ENCODE measurements around the gene RSPH9.
"Not testable (repeated sequence)": the region's sequence is repeated elsewhere in the genome, so short reads cannot be mapped to it uniquely, and the experiment has no call there.

The RSPH9 gene

DNA sequence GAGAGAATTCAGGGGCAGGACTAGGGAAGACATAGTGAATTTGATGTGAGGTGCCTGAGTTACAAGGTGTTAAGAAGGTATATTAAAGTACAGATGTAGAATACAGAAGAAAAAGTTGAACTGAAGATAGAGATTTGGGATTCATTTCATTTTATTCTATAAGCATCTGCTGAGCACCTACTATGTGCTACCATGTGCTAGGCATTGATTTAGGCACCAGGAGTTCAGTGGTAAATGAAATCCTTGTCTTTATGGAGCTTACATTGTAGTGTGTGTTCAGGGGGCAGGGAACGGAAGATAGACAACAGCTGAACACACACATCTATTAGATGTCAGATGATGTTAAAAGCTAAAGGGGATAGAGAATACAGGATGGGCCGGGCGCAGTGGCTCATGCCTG is 2.8 kb downstream of the RSPH9 start:
- no peak overlapping the region for H3K9ac ChIP-seq (ENCODE audit: low read length in 2 of 2)
- no peaks in the 10 kb centered on the region for H3K27me3 ChIP-seq (ENCODE audit: control insufficient read depth in 1 of 2, insufficient read depth in 2 of 2, low read length in 2 of 2)
- no peaks in the 10 kb centered on the region for H3K36me3 ChIP-seq (ENCODE audit: control insufficient read depth in 2 of 2, insufficient read depth in 2 of 2, low read length in 2 of 2)
- no peak overlapping the region for H3K4me3 ChIP-seq (ENCODE audit: low read length in 2 of 2)
- H3K9me3 ChIP-seq (ENCODE audit: control insufficient read depth in 2 of 2, low read length in 2 of 2) = no peaks in the 10 kb centered on the region
- H3K4me1 ChIP-seq (ENCODE audit: control insufficient read depth, insufficient read depth, low read length) = peaks cover 7% of the 10 kb centered on the region
- no peak overlapping the region for H3K27ac ChIP-seq (ENCODE audit: low read length)

DNA sequence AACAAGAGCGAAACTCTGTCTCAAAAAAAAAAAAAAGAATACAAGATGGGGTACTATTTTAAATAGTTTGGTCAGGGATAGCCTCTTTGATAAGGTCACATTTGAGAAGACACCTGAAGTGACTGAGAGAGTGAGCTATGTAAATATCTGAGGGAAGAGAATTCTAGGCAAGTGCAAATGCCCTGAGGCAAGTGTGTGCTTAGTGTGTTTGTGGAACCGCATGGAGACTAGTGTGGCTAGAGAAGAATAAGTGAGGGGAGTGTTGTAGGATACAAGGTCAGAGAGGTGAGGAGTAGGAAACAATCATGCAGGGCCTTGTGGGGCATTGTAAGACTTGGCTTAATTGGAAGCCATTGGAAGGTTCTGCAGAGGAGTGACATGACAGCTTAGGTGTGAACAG is 3.4 kb downstream of the RSPH9 start:
- Histone ChIP-seq H3K4me1 (ENCODE audit: control insufficient read depth, insufficient read depth, low read length) (peaks cover 7% of the 10 kb centered on the region), H3K27ac (ENCODE audit: low read length) (no peak overlapping the region), H3K27me3 (ENCODE audit: control insufficient read depth in 1 of 2, insufficient read depth in 2 of 2, low read length in 2 of 2) (no peaks in the 10 kb centered on the region), H3K4me3 (ENCODE audit: low read length in 2 of 2) (no peak overlapping the region), H3K9ac (ENCODE audit: low read length in 2 of 2) (no peak overlapping the region), H3K36me3 (ENCODE audit: control insufficient read depth in 2 of 2, insufficient read depth in 2 of 2, low read length in 2 of 2) (no peaks in the 10 kb centered on the region), H3K9me3 (ENCODE audit: control insufficient read depth in 2 of 2, low read length in 2 of 2) (no peaks in the 10 kb centered on the region)

DNA sequence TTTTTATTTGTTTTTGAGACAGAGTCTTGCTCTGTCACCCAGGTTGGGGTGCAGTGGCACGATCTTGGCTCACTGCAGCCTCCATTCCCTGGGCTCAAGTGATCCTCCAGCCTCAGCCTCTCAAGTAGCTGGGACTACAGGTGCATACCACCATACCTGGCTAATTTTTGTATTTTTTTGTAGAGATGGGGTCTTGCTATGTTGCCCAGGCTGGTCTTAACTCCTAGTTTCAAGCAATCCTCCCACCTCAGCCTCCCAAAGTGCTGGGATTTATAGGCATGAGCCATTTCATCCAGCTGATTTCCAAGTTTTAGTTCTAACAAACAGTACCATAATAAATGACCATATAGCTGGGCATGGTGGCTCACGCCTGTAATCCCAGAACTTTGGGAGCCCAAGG is 8.0 kb downstream of the RSPH9 start:
- H3K9me3 ChIP-seq (ENCODE audit: control insufficient read depth in 2 of 2, low read length in 2 of 2); H3K4me3 ChIP-seq (ENCODE audit: low read length in 2 of 2); H3K27me3 ChIP-seq (ENCODE audit: control insufficient read depth in 1 of 2, insufficient read depth in 2 of 2, low read length in 2 of 2); H3K27ac ChIP-seq (ENCODE audit: low read length); H3K4me1 ChIP-seq (ENCODE audit: control insufficient read depth, insufficient read depth, low read length); H3K36me3 ChIP-seq (ENCODE audit: control insufficient read depth in 2 of 2, insufficient read depth in 2 of 2, low read length in 2 of 2); H3K9ac ChIP-seq (ENCODE audit: low read length in 2 of 2): not testable (repeated sequence)

DNA sequence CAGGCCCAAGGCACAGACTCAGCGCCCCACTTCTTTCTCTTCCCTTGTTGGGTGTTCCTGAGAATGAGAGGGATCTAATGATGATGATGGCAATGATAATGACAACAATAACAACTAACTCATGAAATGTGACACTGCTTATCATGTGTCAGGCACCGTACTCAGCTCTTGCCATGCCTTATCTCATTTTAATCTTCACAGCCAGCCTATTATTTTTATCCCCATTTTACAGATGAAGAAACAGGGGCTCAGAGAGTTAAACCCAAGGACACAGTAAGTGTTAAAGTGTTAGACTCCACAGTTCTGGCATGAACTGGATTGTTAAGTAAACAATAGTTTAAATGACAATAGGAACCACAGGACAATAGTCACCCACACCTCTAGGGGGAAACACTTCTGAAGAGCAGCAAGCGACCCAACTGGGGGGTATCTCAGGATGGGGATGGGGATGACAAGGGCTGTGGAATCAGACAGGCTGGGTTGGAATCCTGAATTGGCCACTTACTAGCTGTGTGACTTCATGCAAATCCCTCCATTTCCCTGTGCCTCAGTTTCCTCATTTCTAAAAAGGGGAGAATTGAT is 12.5 kb downstream of the RSPH9 start:
- H3K36me3 ChIP-seq (ENCODE audit: control insufficient read depth in 2 of 2, insufficient read depth in 2 of 2, low read length in 2 of 2) = no peaks in the 10 kb centered on the region
- H3K4me1 ChIP-seq (ENCODE audit: control insufficient read depth, insufficient read depth, low read length) = no peaks in the 10 kb centered on the region
- H3K27me3 ChIP-seq (ENCODE audit: control insufficient read depth in 1 of 2, insufficient read depth in 2 of 2, low read length in 2 of 2) = no peaks in the 10 kb centered on the region
- H3K9ac ChIP-seq (ENCODE audit: low read length in 2 of 2) = no peak overlapping the region
- no peak overlapping the region for H3K27ac ChIP-seq (ENCODE audit: low read length)
- no peak overlapping the region for H3K4me3 ChIP-seq (ENCODE audit: low read length in 2 of 2)
- no peaks in the 10 kb centered on the region for H3K9me3 ChIP-seq (ENCODE audit: control insufficient read depth in 2 of 2, low read length in 2 of 2)

DNA sequence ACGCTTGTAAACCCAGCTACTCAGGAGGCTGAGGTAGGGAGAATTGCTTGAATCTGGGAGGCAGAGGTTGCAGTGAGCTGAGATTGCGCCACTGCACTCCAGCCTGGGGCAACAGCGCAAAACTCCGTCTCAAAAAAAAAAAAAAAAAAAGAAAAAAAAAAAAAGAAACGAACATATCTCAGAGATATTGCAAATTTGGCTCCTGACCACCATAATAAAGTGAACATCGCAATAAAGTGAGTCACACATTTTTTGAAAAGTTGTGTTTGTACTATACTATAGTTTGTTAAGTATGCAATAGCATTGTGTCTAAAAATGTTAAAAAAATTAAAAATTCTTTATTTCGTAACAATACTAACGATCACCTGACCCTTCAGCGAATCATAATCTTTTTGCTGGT is 13.3 kb downstream of the RSPH9 start:
- H3K9me3 ChIP-seq (ENCODE audit: control insufficient read depth in 2 of 2, low read length in 2 of 2) = no peaks in the 10 kb centered on the region
- no peaks in the 10 kb centered on the region for H3K4me1 ChIP-seq (ENCODE audit: control insufficient read depth, insufficient read depth, low read length)
- H3K4me3 ChIP-seq (ENCODE audit: low read length in 2 of 2) = no peak overlapping the region
- no peak overlapping the region for H3K27ac ChIP-seq (ENCODE audit: low read length)
- H3K27me3 ChIP-seq (ENCODE audit: control insufficient read depth in 1 of 2, insufficient read depth in 2 of 2, low read length in 2 of 2) = no peaks in the 10 kb centered on the region
- H3K9ac ChIP-seq (ENCODE audit: low read length in 2 of 2) = no peak overlapping the region
- no peaks in the 10 kb centered on the region for H3K36me3 ChIP-seq (ENCODE audit: control insufficient read depth in 2 of 2, insufficient read depth in 2 of 2, low read length in 2 of 2)

DNA sequence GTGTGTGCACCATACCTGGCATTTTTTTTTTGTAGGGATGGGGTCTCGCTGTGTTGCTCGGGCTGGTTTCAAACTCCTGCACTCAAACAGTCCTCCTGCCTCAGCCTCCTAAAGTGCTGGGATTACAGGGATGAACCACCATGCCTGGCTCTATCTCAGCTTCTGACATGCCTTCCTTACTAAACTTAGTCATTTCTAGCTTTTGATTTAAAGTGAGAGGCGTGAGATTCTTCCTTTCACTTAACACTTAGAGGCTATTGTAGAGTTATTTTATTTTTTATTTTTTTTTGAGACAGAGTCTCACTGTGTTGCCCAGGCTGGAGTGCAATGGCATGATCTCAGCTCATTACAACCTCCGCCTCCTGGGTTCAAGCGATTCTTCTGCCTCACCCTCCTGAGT is 18.1 kb downstream of the RSPH9 start:
- H3K27ac ChIP-seq (ENCODE audit: low read length); H3K9ac ChIP-seq (ENCODE audit: low read length in 2 of 2); H3K4me3 ChIP-seq (ENCODE audit: low read length in 2 of 2); H3K9me3 ChIP-seq (ENCODE audit: control insufficient read depth in 2 of 2, low read length in 2 of 2); H3K4me1 ChIP-seq (ENCODE audit: control insufficient read depth, insufficient read depth, low read length); H3K36me3 ChIP-seq (ENCODE audit: control insufficient read depth in 2 of 2, insufficient read depth in 2 of 2, low read length in 2 of 2); H3K27me3 ChIP-seq (ENCODE audit: control insufficient read depth in 1 of 2, insufficient read depth in 2 of 2, low read length in 2 of 2): not testable (repeated sequence)

DNA sequence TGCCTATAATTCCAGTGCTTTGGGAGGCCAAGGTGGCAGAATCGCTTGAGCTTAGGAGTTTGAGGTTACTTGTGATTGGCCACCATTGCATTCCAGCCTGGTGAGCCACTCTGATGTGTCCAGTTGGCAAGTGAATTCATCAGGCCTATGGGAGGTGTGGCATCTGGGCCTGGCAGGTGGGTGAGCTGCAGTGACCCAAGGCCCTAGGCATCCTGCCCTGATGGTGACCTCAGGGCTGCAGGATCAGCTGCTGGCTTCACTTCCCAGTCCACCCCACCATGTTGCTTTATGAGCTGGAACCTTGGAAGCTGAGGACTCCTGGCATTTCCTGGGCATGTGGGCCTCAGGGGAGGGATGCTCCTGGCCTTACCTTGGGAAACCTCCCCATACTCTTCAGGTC is 20.5 kb downstream of the RSPH9 start:
- Histone ChIP-seq H3K9me3 (ENCODE audit: control insufficient read depth in 2 of 2, low read length in 2 of 2) (no peaks in the 10 kb centered on the region), H3K9ac (ENCODE audit: low read length in 2 of 2) (no peak overlapping the region), H3K36me3 (ENCODE audit: control insufficient read depth in 2 of 2, insufficient read depth in 2 of 2, low read length in 2 of 2) (peaks cover 0 to under 1% of the 10 kb centered on the region in 2 donors), H3K4me3 (ENCODE audit: low read length in 2 of 2) (no peak overlapping the region), H3K4me1 (ENCODE audit: control insufficient read depth, insufficient read depth, low read length) (peaks cover 34% of the 10 kb centered on the region), H3K27ac (ENCODE audit: low read length) (no peak overlapping the region), H3K27me3 (ENCODE audit: control insufficient read depth in 1 of 2, insufficient read depth in 2 of 2, low read length in 2 of 2) (no peaks in the 10 kb centered on the region)

DNA sequence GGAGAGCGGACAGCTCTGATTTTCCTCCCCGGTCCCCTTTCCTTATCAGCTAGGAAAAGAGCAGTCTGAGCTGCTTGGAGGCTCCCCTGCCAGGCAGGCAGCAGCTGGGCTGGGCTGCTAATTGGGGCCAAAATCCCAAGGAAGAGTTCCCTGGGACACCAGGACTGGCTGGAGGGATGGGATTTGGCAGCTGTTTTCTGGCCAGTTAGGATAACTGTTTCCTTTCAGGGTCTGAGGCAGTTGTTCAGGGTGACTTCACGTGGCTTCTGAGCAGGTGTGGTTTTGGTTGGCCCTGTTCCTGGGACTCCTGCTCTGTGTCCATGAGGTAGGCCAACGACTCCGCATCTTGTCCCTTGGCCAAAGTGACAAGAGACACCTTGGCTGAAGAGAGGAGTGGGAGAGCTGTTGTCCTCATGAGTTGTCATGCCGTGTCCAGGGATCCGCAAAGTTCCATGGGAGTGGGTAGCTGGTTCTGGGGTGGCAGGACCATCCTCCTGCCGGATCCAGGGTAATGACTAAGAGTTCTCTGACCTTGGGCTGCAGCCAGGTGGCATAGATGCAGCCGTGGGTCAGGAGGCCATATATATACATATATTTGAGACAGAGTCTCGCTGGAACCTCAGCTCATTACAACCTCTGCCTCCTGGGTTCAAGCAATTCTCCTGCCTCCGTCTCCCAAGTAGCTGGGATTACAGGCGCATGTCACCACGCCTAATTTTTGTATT is 21.5 kb downstream of the RSPH9 start:
- Histone ChIP-seq H3K9ac (ENCODE audit: low read length in 2 of 2) (no peak overlapping the region), H3K27ac (ENCODE audit: low read length) (no peak overlapping the region), H3K36me3 (ENCODE audit: control insufficient read depth in 2 of 2, insufficient read depth in 2 of 2, low read length in 2 of 2) (peaks cover 5 to 8% of the 10 kb centered on the region in 2 donors), H3K4me1 (ENCODE audit: control insufficient read depth, insufficient read depth, low read length) (peaks cover 40% of the 10 kb centered on the region), H3K4me3 (ENCODE audit: low read length in 2 of 2) (no peak overlapping the region), H3K27me3 (ENCODE audit: control insufficient read depth in 1 of 2, insufficient read depth in 2 of 2, low read length in 2 of 2) (no peaks in the 10 kb centered on the region), H3K9me3 (ENCODE audit: control insufficient read depth in 2 of 2, low read length in 2 of 2) (no peaks in the 10 kb centered on the region)

DNA sequence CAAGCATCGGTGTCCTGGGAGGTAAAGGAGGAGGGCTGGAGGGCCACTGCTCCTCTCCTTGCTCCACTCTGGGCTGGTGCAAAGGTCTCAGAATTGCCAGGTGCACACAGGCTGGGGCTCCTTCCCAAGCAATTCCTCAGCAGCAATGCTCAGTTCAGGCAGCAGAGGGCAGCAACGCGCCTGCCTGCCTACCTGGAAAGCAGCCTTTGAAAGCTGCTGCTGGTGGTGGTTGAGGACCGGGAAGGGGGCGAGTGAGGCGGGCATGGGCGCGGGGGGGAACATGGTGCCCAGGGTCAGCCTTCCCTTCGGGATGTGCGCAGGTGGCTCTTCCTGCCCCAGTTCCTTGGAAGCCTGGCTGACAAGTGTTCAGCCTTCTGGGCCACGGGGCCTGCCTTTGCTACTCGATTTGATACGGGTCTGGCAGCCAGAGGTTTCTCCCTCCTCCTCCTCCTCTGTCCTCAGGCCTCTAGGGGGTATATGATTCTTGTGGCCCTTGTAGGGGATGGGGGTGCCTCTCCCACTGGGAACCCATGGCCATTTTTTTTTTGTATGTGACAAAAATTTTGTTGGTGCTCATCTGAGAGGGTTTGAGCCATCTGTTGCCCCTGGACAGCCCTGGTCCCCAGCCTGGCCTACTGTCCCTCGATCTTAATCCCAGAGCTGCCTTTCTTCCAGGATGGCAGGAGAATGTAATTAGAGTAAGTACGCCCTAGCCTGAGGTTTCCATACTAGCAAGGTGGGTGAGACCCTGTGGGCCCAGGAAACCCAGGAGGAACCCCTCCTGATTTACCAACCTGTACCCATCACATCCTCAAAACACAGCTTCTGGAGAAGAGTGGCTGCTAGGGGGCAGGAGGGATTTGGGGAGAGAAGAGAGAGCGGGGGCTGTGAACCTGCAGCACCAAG is 22.7 kb downstream of the RSPH9 start:
- H3K36me3 ChIP-seq (ENCODE audit: control insufficient read depth in 2 of 2, insufficient read depth in 2 of 2, low read length in 2 of 2) = peaks cover 9 to 11% of the 10 kb centered on the region in 2 donors
- H3K4me3 ChIP-seq (ENCODE audit: low read length in 2 of 2) = peak overlapping the region; percentile 23 to 66
- peak overlapping the region; percentile 36 to 47 for H3K9ac ChIP-seq (ENCODE audit: low read length in 2 of 2)
- H3K9me3 ChIP-seq (ENCODE audit: control insufficient read depth in 2 of 2, low read length in 2 of 2) = no peaks in the 10 kb centered on the region
- peaks cover 51% of the 10 kb centered on the region for H3K4me1 ChIP-seq (ENCODE audit: control insufficient read depth, insufficient read depth, low read length)
- no peak overlapping the region for H3K27ac ChIP-seq (ENCODE audit: low read length)
- no peaks in the 10 kb centered on the region for H3K27me3 ChIP-seq (ENCODE audit: control insufficient read depth in 1 of 2, insufficient read depth in 2 of 2, low read length in 2 of 2)

DNA sequence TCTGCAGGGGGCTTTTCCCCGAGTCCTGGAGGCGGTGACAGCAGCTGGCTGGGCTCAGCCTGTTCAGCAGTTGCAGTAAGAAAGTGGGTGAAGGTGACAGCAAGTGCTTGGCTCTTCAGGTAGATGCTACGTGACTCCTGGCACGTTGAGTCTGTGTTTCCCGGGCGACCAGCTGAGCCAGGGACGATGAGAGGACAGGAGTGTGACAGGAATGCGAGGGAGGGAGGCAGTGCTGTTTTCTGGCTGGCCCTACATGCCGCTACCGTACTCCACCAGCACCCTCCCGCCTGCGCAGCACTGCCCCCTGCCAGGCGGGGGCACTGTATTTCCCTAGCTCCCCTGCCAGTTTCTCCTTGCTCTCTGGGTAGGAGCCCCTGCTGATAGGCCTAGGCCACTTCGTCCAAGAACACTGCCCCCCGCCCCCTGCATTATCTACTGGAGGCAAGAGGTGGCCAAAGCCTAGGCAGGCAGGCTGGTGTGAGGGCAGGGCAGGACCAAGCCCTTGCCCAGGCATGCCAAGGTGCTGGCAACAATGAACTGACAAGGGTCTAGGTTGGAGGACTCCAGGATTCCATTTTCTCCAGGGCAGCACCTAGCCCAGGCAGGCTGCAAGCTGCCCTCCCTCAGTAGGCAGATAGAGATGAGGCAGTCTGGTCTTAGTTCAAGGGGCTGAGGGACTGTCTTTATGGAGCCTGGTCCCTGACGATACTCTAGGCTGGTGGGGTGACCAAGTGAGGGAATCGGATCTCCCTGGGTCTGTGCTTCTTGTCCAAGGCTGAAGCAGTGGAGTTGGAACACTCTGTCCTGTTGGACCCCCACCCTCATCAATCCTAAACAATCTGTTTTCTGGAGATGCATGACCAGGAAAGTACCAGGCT is 23.6 kb downstream of the RSPH9 start:
- peaks cover 11 to 12% of the 10 kb centered on the region in 2 donors for H3K36me3 ChIP-seq (ENCODE audit: control insufficient read depth in 2 of 2, insufficient read depth in 2 of 2, low read length in 2 of 2)
- no peaks in the 10 kb centered on the region for H3K9me3 ChIP-seq (ENCODE audit: control insufficient read depth in 2 of 2, low read length in 2 of 2)
- peak overlapping the region; percentile 11 to 22 for H3K4me3 ChIP-seq (ENCODE audit: low read length in 2 of 2)
- H3K9ac ChIP-seq (ENCODE audit: low read length in 2 of 2) = peak overlapping the region; percentile 30 to 36
- peak overlapping the region; percentile 78 for H3K27ac ChIP-seq (ENCODE audit: low read length)
- H3K27me3 ChIP-seq (ENCODE audit: control insufficient read depth in 1 of 2, insufficient read depth in 2 of 2, low read length in 2 of 2) = no peaks in the 10 kb centered on the region
- peaks cover 60% of the 10 kb centered on the region for H3K4me1 ChIP-seq (ENCODE audit: control insufficient read depth, insufficient read depth, low read length)
